NCI-H345 (cell line): ENCODE measurements around the gene DNAJA2.
"Not testable (repeated sequence)": the region's sequence is repeated elsewhere in the genome, so short reads cannot be mapped to it uniquely, and the experiment has no call there.

Experiments used
- DNase-seq: peaks from one replicate; lab custom pipeline; 2025; lab: John Stamatoyannopoulos, UW

DNAJA2 gene

GRCh38 chr16:46975165-46975564 lies 1.7 kb upstream of the DNAJA2 start:
- DNase-seq: no peak

- DNase-seq: peak; percentile 2
Measured at GRCh38 chr16:46974352-46974751, 878 bp upstream of the DNAJA2 start.

- no peak for DNase-seq
Measured at GRCh38 chr16:46973996-46974324, 486 bp upstream of the DNAJA2 start.

- peak; percentile 8 for DNase-seq
Measured at GRCh38 chr16:46972429-46973206, 856 bp downstream of the DNAJA2 start.

GRCh38 chr16:46971271-46971670 lies 2.2 kb downstream of the DNAJA2 start:
- DNase-seq: no peak

- DNase-seq: no peak
Measured at GRCh38 chr16:46970089-46970488, 3.4 kb downstream of the DNAJA2 start.

GRCh38 chr16:46968063-46968435 lies 5.4 kb downstream of the DNAJA2 start:
- DNase-seq: no peak

- no peak for DNase-seq
Measured at GRCh38 chr16:46962629-46963028, 10.8 kb downstream of the DNAJA2 start.

- no peak for DNase-seq
Measured at GRCh38 chr16:46961373-46962353, 11.8 kb downstream of the DNAJA2 start.

GRCh38 chr16:46954562-46954961 lies 18.9 kb downstream of the DNAJA2 start:
- DNase-seq: no peak

- no peak for DNase-seq
Measured at GRCh38 chr16:46950009-46950408, 23.5 kb downstream of the DNAJA2 start.

- no peak for DNase-seq
Measured at GRCh38 chr16:46949241-46949892, 24.1 kb downstream of the DNAJA2 start.

- DNase-seq: no peak
Measured at GRCh38 chr16:46948548-46949166, 24.8 kb downstream of the DNAJA2 start.

- DNase-seq: peak; percentile 11
Measured at GRCh38 chr16:46947900-46948547, 25.4 kb downstream of the DNAJA2 start.

- not testable (repeated sequence) for DNase-seq
Measured at GRCh38 chr16:46944713-46945112, 28.8 kb downstream of the DNAJA2 start.

GRCh38 chr16:46937536-46937935 lies 35.9 kb downstream of the DNAJA2 start:
- DNase-seq: no peak

GRCh38 chr16:46932802-46933201 lies 40.7 kb downstream of the DNAJA2 start:
- DNase-seq: no peak

GRCh38 chr16:46930861-46931260 lies 42.6 kb downstream of the DNAJA2 start:
- DNase-seq: no peak

- peak; percentile 6 for DNase-seq
Measured at GRCh38 chr16:46929378-46930332, 43.8 kb downstream of the DNAJA2 start.

- no peak for DNase-seq
Measured at GRCh38 chr16:46928811-46929210, 44.7 kb downstream of the DNAJA2 start.
